ENCODE results near the gene CADM1.

Gene CADM1

DNA sequence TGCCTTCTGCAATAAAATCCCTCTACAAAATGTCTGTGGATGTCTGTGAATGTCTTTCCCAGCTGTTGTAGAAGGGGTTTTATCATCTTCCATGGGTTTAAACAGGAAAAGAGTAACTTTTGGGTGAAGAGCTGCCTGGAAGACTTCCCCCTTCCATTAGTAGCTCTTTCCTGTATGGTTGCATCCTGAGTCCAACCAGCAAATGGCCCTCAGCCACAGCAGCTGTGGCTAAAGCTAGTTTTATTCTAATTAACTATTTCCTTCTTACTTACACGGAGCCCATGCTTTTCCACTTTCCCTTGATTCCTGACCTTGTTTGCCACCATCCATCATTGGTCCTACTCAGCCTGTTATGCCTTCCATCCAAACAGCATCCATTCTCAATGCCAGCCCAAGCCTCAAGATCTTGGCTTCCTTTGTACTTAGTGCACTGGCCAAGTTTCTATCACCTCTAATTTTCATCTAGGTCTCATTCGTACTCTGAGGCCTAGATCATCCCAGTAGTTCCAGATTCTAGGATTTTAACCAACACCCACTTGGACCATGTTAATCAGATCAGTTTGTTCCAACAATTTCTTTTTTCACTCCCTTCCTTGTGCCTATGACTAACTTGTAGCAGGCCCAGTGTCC, 41.5 kb upstream of the CADM1 start:
- in situ Hi-C loops (cut with HindIII; ENCODE audit: low sequenced_read_pairs) = no loop called here
- DNase-seq (ENCODE audit: low read depth) = no peak
- no peak overlapping the region for H3K4me3 ChIP-seq (ENCODE audit: low read depth, low read length)
- no peak for TF ChIP-seq CTCF (IDR thresholded peaks at IDR 0.05; ENCODE audit: low read depth, low read length, missing control alignments)

DNA sequence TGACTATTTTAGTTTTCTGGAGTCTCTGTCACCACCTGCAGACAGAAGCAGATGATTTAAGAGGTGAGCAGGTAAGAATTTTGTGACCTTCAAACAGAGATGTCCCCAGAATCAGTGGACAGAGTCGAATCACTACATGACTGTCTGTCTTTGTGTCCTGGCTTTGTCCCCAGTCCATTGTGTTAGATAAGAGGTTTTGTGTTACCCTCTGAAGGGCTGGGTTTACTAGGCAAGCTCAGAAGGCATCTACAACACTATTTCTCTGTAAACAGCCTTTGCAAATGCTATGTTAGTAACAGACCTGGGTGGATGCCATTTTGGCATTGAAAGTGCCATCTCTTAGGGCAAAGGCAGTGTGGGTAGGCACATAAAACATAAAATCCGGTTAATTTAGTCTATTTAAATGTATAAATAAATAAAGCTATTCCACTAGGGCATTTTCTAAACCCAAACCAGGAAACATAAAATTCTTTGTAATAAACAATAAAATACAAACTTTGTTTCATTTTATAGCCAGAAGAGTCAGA, 40.3 kb upstream of the CADM1 start:
- TF ChIP-seq CTCF (IDR thresholded peaks at IDR 0.05; ENCODE audit: low read depth, low read length, missing control alignments) = no peak
- in situ Hi-C loops (cut with HindIII; ENCODE audit: low sequenced_read_pairs) = no loop called here
- no peak for DNase-seq (ENCODE audit: low read depth)
- no peak overlapping the region for H3K4me3 ChIP-seq (ENCODE audit: low read depth, low read length)

- in situ Hi-C loops (cut with HindIII; ENCODE audit: low sequenced_read_pairs) = no loop called here
- no peak overlapping the region for H3K4me3 ChIP-seq (ENCODE audit: low read depth, low read length)
- DNase-seq (ENCODE audit: low read depth) = no peak
- TF ChIP-seq CTCF (IDR thresholded peaks at IDR 0.05; ENCODE audit: low read depth, low read length, missing control alignments) = no peak
Measured at GRCh38 chr11:115541518-115541917, 37.3 kb upstream of the CADM1 start.

DNA sequence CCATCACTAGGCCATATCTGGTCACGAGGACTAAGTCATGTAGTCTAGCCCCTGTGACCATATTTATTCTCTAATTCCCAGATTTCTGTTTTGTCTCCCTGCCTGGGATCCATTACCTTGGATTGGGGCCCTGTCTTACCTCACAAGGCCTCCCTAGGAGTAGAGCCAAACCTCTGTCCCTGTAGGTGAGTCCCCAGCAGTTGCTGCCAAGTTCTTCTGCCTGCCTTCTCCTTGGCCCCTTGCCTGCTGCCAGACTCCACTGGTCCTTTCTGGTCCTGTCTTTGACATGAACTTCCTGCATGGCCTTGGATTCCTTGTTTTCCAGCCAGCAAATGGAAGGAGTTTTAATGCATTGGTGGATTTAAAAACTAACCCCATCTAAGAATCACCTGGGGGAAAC, 35.6 kb upstream of the CADM1 start:
- no peak overlapping the region for H3K4me3 ChIP-seq (ENCODE audit: low read depth, low read length)
- DNase-seq (ENCODE audit: low read depth) = no peak
- in situ Hi-C loops (cut with HindIII; ENCODE audit: low sequenced_read_pairs) = no loop called here
- TF ChIP-seq CTCF (IDR thresholded peaks at IDR 0.05; ENCODE audit: low read depth, low read length, missing control alignments) = no peak

DNA sequence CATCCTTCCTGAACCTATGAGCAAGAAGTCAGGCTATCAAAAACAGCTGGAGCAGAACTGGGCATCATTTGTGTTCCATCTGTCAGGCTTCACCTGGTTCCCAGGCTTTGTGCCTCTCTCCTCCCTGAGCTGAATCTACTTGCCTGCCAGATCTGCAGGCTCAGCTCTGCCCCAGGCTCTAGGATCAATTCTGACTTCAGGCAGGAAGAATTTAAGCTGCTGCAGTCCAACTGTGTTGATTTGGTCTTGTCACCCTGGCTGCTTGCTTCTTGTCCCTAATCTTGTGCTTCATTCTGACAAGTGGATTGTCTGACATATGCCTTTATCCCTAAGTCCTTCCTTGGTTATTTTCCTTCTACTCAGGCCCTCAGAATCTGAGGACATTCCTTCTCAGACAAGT, 31.6 kb upstream of the CADM1 start:
- TF ChIP-seq CTCF (IDR thresholded peaks at IDR 0.05; ENCODE audit: low read depth, low read length, missing control alignments) = no peak
- in situ Hi-C loops (cut with HindIII; ENCODE audit: low sequenced_read_pairs) = no loop called here
- no peak overlapping the region for H3K4me3 ChIP-seq (ENCODE audit: low read depth, low read length)
- DNase-seq (ENCODE audit: low read depth) = no peak

DNA sequence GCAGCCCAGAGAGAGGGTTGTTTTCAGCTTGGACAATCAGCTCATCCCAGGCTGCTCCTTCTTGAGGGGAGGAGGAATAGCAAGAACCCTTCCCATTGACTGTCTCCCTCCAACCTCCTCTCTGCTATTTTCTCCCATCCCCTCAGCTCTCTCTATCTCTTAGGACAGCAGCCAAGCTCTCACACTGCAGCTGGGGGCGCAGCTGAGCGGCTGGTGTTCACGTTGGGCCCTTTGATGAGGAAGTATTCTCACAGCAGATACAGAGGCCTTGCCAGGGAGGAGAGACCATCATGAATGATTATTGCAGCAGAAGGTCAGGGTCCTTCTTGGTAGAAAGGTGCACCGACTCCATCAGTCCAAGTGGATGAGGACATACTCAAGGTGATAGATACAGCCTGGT, 26.5 kb upstream of the CADM1 start:
- no peak for DNase-seq (ENCODE audit: low read depth)
- no peak overlapping the region for H3K4me3 ChIP-seq (ENCODE audit: low read depth, low read length)
- in situ Hi-C loops (cut with HindIII; ENCODE audit: low sequenced_read_pairs) = no loop called here
- peak; percentile 10 for TF ChIP-seq CTCF (IDR thresholded peaks at IDR 0.05; ENCODE audit: low read depth, low read length, missing control alignments)

Measured in astrocyte of the cerebellum (primary cell).